HG03039 (cell line): ENCODE measurements around the gene EZH2.

Source experiments
- ATAC-seq: cut with Tn5 transposase; IDR thresholded peaks from one replicate; pipeline ENCODE4 v1.9.1; 2021; ENCODE audit warnings: mild to moderate bottlenecking, moderate library complexity; ENCODE audit not compliant: unreplicated experiment

EZH2 gene

DNA sequence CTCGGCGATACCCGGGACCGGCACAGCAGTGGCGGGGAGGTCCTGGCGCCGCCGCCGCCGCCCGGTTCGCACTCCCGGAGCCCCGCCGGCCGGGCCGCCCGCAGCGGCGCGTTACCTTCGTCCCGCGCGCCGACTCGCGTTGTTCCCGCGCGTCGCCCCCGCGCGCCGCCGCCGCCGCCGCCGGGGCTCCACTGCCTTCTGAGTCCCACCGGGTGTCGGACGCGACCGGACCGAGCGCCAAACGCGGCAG, at the start of gene EZH2:
TSS of gene EZH2 (minus strand) at position 243 of the 250 bp plus-strand sequence. CDS start 36,993 bp downstream, outside the sequence.
- ATAC-seq = peak; percentile 25

DNA sequence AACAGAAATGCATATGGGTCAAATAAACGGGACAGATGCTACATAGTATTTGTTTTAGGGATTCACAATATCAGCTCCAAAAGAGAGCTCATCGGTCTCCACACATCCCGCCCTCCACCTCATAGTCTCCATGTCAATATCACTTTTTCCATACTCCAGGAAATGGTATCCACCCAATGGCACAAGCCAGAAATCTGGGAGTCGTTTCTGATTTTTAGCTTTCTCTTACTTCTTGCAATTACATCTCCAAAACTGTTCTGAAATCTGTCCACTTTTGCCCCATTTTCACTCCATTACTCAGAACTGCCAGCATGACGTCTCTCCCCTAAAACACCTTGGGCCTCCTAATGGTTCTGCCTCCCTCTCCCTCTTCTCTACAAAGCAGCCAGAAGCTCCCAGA, 47.4 kb upstream of the EZH2 start:
- no peak for ATAC-seq

DNA sequence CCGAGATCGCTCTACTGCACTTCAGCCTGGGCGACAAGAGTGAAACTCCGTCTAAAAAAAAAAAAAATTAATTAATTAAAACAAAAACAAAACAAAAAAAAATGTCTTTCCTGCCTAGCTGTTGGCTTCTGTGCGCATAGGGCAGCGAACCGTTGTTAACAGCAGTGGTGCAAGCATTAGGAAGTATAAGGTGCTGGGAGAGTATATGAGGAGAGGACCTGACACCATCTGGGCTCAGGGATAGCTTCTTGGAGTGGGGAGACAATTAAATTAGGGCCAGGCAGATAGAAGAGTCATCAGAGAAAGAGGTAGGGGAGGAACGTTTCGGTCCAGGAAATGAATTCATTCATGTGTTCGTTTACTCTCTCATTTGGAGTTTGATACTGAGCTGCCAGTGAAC, 46.2 kb upstream of the EZH2 start:
- ATAC-seq = no peak

DNA sequence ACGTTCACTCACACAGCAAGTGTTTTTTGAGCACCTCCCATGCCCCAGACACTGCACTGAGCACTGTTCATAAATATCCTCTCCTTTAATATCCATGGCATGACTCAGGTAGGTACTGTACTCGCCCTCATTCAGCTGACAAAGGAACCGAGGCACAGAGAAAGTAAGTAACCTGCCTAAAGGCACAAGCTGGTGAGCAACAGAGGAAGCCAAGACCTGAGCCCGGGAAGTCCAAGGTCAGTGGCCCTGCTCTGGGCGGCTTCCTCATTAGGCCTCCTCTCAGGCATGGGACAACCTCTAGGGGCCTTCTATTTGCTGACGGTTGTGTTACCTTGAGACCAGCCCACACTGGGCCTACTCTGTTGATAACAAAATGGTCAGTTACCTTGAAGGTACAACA, 45.1 kb upstream of the EZH2 start:
- no peak for ATAC-seq

DNA sequence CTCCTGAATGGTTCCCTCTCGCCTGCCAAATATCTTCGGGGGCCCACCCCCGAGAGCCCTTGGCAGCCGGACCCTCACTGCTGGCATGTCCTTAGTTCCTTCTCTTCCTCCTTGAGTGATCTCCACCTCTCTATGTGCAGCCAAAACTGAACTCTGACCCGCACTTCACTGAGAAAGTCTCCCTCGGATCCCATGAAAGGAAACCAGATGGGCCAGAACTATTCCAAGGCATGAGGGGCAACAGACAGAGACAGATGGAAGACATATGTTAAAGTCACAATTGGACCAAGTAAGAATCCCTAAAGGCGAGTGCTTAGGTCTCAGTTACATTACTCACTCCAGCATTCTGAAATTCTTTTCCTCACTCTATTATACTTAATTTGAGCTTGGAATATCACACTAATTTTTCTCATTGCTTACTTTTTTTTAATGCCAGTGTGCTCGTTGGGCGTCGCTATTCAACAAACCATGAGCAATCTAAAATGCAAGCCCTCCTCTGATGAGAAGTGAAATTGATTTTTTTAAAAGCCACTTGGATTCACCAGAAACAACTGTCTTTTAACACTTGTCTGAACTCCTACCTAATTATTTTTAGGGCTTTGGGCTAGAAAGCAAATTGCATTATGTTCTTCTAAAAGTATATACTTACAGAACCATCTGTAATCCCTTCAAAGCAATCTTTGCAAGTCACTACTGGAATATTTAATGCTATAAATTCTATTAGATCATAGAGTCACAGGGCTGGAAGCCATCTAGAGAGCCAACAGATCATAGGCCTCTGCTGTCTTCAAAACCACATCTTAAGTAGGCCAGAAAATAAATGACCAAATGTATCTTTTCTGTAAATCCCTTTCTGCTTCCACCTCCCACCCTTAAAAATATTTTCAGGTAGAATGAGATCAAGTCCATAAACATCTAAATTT, 43.3 kb upstream of the EZH2 start:
- no peak for ATAC-seq

DNA sequence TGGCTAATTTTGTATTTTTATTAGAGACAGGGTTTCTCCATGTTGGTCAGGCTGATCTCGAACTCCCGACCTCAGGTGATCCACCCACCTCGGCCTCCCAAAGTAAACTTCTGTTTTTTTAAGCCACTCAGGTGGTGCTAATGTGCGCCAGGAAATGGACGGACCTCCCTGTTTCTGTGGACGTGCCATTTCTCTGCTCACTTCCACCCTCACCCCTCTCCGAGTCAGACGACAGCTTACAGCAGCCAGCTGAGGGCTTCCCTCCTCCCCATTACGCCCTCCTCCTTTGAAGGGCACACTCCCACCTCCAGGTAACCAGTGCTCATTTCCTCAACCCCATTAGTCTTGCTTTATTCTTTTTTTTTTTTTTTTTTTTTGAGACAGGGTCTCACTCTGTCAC, 41.7 kb upstream of the EZH2 start:
- no peak for ATAC-seq

DNA sequence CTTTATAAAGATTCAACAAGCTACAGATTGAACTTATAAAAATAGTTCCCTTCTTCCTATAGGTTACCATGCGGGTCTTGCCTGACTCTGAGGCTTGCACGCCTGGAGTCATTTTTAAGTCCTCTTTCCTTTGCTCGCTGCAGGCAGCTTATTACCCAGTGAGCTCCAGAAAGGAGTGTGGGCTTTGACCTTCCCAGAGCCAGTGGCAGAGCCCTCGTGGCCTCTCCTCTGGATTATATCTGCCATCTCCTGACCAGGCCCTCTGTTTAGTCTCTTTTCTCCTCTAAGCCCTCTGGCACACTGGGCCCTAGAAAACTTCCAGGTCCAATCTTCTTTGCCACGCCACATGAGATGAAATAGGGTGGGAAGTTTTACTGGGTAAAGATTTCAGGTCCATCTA, 39.9 kb upstream of the EZH2 start:
- ATAC-seq = no peak

DNA sequence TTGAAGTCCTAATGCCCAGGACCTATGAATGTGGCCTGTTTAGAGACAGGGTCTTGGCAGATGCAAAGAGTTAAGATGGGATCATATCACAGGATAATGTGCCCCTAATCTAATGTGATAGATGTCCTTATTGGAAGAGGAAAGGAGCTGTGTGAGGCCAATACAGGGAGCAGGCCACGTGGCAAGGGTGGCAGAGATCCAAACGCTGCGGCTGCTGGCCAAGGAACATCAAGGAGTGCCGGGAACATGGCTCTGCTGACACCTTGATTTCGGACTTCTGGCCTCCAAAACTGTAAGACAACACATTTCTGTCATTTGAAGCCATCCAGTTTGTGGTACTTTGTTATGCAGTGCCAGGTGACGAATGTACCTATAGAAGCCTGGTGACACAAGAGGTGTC, 37.7 kb upstream of the EZH2 start:
- ATAC-seq = no peak

DNA sequence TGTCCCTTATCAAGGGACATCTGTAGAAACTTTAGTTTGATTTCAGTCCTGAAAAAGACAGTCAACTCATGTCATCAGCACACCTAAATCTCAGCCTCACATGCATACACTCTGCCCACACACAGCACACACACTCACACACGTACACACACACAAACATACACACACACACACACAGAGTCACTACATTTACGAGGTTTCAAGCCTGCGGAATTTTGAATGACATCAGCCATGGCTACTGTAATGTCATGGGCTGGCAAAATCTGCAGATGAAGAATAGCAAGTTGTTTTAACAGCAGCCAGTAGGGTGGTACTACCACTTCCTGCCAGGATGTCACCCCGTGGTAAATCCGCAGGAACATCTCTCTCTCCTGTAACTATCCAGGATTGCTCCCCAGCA, 37.1 kb upstream of the EZH2 start:
- ATAC-seq = no peak

DNA sequence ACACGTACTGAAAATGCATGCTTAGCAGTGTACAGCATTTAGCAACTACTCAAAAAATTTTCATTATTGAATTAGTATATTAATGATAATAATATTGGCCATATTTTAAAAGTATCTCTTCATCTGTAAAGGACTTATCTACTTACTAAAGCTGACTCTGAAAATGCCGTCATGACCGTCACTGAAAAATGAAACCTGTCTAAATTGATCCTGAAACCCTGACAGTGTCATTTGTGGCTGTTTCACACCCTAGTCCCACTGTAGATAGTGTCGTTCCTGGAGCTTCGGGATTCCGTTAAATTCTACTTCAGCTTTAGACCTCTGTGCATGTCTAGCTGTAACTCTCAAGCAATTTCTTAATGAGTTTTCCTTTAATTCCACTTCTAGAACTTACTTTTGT, 35.8 kb upstream of the EZH2 start:
- no peak for ATAC-seq

DNA sequence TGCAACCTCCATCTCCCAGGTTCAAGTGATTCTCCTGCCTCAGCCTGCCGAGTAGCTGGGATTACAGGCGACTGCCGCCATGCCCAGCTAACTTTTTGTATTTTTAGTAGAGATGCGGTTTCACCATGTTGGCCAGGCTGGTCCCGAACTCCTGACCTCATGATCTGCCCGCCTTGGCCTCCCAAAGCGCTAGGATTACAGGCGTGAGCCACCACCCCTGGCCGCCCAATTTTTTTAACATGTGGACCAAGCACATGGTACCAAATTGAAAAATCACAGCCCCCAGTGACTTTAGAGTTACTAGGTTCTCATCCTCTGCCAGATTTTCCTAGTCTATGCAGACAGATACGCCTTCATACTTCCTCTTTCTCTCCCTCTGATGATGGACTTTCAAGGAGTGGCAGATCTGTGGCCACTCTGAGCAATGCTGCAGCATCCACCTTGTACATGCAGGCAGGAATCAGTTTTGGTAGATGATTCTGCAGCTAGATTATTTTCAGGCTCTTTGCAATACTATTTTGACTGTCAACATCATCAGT, 34.0 kb upstream of the EZH2 start:
- no peak for ATAC-seq

DNA sequence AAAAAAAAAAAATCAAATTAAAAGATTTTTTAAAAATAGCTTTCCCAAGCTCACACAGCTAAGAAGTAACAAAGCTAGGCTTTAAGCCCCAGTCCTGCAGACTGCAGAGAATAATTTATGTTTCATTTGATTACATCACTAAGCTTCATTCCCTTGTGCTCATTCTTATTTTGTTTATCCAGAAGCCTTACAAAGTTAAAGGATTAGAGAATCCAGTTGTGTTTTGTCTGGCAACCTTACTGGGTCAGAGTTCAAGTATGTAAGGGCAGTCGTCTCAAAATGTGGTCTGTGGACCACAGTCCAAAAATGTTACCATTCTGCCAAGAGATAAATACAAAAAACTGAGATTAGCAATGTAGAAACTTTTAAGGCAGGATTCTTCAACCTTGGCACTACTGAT, 32.1 kb upstream of the EZH2 start:
- ATAC-seq = no peak

DNA sequence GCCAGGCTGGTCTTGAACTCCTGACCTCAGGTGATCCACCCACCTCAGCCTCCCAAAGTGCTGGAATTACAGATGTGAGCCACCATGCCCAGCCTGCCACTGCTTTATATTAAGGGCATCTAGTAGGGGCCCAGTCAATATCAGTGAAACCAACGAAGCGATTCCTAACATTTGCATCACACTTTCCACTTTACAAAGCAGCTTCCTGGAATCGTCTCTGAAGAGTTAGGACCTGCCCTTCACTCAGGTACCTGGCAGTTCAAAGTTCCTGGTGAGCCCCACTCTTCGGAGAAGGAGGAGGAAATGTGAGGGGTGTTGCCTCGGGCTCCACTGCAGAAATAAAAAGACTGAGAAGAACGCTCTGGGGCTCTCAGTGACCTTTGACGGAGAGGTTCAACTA, 31.1 kb upstream of the EZH2 start:
- no peak for ATAC-seq

DNA sequence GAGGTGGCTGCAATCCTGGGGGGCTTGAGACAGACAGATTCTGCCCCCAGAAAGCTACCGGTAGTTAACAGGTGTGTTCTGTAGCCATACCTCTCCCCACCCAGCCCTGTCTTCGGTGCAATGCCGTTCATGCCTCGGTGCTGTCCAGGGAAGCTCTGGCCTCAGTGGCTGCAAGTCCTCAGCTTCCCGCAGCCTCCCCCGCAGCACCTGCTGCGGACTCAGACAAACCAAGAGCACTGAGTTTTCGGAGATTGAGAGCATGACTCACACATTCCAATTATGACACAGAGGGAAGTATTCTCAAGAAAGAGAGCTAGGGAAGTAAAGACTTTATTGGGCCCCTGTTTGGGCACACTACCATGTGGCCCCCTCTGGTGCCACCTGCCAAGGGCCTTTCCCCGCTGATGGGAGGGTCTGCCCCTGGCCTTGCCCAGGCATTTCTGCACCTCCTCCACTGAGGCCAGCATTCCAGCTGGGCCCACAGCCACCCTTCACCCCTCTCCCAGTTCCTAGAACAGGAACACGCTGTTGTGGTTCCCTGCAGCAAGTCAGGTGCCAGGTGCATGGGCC, 30.2 kb upstream of the EZH2 start:
- ATAC-seq = peak; percentile 65

DNA sequence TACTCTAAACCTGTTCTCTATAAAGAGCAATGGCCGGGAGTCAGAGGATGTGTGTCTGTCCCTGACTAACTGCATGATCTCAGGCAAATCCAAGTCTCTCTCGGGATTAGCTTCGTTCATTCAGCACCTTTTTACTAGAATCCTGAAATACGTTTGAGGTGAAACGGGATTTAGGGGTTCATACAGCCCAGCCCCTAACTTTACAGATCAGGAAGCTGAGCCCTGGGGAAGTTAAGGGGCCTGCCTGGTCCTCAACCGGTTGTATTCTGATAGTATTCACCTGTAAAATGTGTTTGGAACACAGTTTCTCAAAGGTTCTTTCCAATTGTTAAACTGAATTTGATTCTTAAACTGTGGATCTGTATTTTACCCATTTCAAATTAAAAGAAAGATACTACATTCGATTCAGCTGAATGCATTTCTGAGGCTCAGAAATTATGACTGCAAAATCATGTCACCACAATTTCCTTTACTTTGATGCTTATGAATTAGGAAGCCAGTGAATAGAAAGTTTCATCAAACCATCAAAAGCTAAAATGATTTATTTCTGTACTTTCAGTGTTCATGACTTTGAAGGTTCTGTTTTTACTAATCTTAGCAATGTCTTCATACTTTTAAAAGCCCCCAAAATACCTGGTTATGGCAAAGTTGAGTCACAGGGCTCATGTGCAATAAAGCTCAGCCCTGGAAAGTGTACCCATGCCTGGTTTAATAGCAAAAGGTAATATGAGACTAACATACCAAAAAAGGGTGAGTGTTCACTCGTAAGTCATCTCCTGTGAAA, 28.9 kb upstream of the EZH2 start:
- peak; percentile 50 for ATAC-seq

DNA sequence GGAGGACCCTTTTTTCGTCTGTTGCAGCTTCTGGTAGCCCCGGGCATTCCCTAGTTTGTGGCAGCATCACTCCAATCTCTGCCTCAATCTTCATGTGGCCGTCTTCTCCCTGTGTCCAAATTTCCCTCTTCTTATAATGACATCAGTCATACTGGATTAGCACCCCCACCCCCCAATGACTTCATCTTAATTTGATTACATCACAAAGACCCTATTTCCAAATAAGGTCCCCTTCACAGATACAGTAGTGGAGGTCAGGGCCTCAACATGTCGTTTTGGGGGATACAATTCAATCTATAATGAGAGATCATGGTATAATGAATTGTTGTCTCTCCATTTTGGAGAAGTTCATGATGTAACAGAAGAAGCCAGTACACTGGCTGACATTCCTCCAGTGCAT, 28.1 kb upstream of the EZH2 start:
- ATAC-seq = no peak

DNA sequence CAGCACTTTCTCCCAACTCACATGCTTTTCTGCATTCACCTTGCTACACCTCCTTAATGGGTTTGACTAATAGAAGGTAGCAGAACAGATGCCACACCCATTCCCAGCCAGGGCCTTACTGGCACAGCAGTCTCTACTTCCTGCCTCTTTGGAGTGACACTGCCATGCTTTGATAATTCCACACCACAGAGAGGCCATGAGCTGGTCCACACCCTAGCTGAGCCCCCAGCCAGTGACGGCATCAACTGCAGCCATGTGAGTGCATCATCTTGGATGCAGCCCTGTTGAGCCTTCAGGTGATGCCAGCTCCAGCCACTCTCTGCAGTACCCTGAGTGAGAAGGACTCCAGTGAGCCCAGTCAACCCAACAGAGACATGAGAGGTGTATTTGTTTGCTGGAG, 27.5 kb upstream of the EZH2 start:
- ATAC-seq = no peak

DNA sequence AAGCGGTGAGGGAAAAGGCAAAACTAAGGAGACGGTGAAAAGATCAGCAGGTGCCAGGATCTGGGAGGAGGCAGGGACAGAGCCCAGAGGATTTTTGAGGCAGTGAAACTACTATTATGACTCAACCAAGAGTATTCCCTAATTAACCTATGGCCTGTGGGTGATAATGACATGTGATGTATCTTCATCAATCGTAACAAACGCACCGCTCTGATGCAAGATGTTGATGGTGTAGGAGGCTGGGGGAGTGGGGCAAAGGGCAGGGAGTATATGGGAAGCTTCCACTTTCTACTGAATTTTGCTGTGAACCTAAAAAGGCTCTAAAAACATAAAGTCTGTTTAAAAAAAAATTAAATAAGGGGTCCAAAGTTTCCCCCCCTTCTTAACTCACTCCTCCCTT, 25.5 kb upstream of the EZH2 start:
- no peak for ATAC-seq

DNA sequence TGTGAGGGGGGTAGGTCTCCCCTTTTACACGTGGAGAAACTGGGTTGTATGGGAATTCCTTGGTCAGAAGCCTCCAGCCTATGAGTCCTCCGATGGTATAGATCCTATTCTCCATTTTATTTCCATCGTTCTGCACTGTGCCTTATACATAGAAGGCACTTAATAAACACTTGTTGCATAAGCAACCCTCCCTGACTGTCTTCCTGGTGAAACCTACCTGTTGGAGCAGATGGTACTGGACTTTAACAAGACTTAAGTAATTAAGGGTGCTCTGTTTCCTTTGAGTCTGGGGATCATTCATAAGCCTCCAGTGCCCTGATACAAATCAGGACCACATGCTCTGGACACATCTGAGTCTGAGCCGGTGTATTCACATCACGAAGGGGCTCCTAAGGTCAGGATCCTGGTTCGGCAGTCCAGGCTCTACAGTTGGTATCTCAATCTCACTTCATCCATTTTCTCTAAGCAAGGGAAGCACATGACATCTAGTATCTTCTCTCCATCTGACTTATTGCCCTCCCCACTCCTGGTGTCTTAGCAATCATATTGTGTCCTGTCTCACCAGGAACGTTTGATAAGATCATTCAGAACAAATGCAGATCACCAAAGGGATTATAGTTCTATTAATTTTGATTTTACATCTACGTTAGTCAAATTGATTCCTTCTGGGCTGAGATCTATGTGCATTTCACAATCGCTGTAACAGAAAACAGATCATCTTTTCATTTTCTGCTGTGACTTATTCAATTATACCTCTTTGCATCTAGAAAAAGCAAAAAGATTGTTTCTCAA, 22.8 kb upstream of the EZH2 start:
- no peak for ATAC-seq

DNA sequence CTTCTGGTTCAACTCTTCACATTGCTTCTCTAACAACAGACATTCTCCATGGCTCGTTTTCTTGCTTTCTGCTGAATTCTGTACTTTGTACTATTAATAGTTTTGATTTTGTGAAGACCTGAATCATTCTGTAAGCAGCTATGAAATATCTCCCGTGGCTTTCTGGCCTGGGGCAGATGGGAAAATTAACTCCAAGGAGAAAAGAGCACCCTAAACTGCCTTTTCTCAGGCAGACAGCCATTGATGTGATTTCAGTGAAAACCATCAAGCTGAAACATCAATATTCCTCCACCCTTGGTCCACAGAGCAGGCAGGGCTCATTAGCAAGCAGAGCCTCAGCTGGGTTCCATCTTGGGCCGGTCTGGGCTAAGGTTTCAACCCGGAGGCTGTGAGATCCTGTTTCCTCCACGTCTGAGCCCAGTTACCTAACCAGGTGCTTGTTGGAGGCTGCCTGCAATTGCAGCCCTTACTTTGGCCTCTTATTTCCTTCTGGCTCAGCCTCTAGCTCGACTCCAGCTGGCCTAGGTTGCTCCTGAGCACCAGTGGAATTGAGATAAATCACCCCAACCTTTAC, 21.1 kb upstream of the EZH2 start:
- ATAC-seq = no peak

DNA sequence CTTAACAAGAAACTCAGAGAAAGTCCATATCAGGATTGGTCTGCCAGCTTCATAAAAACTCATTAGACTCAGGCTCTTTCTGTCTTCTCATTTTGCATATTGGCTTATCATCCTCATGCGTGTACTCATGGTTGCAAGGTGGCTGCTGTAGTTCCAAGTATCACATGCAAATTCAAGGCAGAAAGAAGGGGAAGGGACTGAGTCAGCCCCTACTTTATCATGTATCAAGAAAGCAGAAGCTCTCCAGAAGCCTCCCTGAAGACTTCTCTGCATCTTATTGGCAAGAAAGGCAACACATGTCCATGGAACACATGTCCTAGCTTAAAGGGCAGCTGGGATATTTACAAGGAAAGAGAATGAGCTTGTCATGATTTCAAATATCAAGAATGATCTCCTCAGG, 19.4 kb upstream of the EZH2 start:
- no peak for ATAC-seq
